ENCODE measurements around the gene EXOC4.

Gene EXOC4

DNA sequence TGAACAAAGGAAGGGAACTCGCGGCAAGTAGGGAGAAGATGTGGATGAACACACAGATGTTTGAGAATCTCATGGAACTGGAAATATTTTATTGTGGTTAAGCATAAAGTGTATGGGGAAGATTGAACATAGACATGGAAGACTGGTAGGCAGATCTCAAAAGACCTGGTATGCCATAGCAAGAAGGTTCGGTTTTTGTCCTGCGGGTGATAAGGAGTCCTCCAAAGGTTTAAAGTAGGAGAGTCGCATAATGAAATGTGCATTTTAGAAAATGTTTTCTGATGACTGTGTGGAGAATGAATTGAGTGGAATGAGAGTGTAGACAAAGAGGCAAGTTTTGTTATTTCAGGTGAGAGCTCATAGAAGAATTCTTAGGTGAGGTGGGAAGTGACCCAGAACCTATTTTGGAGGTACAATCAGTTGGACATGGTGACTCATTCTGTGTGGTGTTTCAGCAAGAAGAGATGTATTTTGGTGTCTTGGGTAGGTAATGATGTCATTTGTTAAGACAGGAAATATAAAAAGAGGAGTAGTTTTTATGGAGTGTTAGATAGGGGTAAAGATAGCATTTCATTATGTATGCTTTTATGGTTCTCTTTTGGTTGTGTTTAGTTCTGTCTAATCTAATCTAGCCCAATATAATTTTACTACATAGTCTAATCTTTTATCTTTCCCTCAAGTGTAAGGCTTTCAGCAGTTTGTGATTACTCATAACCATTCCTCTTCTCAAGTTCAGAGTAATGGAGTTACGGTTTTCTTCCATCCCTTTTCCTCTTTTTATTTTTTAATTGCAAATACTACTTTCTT, 239.2 kb downstream of the EXOC4 start:
- no peak for DNase-seq (ENCODE audit: low spot score)

DNA sequence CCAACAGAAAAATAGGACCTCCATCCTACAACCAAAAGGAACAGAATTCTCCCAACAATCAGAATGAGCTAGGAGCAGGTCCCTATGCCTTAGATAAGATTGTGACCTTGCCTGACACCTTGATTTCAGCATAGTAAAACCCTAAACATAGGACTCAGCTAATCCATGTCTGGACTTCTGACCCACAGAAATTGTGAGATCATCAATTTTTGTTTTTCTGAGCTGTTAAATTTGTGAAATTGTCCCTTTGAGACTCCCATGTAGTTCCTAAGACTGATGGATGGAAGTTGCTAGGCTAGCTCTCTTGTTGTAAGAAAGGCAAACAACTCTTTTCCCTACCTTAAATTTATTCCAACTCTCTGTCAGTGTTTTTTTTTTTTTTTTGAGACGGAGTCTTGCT, 244.2 kb downstream of the EXOC4 start:
- no peak for DNase-seq (ENCODE audit: low spot score)

DNA sequence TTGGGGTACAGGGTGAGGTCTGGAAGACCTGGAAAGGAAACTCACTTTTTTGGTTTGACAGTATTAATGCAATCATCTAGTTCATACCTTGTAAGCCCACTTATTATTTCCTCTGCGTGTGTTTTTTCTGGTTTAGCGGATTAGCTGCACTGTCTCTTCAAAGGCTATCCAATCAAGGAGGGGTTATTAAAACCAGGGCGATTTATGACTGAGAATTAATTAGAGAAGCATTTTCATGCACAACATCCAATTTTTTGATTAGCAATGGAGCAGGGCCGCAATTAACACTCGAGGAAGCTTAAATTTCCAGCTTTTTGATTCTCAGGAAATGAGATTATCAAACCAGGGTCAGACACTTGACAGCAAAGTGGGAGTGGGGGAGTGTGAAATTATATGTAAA, 248.9 kb downstream of the EXOC4 start:
- no peak for DNase-seq (ENCODE audit: low spot score)

DNA sequence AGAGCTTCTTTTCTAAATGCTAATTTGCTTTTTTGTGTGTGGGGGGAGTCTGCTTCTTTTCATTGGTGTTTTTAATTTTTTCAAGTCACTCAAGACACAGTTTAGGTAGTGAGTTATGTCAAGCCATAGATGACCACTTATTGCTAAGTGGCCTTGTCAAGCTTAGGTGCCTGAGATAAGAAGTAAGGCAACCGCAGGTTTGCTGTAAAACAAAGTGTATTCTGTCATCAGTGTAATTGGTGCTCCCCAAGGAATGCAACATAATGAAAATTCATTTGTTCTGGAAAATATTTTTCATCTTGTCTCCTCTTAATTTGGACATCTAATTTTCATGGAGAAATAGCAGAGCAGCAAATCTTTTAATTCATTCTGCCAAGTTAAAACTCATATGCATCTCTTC, 249.6 kb downstream of the EXOC4 start:
- DNase-seq (ENCODE audit: low spot score) = no peak

DNA sequence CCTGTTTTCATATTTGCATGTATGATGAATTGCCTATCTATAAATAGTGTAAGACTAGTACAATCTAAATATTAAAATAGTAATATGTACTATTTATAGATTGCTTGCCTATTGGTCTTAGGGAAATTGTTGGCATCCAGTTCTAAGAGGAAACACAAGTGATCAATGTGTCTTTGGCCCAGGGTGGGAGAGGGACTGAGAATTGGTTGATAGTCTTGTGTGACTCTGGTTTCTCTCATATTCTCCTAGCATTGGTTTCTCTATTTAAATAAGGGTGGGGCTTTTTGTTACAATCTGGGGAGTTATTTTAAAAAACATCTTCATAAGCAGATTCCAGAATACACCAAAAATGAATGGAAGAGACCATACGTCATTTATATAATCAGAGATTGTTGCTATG, 250.1 kb downstream of the EXOC4 start:
- DNase-seq (ENCODE audit: low spot score) = no peak

DNA sequence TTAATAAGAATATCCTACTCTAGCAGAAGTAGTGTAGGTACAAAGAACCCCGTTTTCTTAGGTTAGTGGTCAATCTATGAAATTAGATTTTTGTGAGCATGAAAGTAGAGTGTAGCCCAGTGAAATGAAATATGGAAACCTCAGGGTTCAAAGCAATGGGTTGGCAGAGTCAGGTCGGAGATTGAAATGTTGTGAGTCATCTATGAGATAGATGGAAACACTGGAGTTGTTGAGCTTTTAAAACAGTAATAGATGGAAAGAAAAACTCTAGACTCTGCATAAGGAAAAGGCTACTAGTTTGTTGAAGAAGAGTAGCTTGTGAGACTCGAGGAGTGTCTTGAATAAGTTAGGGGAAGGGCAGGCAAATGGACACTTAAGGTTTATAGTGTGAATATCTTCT, 251.9 kb downstream of the EXOC4 start:
- DNase-seq (ENCODE audit: low spot score) = no peak

DNA sequence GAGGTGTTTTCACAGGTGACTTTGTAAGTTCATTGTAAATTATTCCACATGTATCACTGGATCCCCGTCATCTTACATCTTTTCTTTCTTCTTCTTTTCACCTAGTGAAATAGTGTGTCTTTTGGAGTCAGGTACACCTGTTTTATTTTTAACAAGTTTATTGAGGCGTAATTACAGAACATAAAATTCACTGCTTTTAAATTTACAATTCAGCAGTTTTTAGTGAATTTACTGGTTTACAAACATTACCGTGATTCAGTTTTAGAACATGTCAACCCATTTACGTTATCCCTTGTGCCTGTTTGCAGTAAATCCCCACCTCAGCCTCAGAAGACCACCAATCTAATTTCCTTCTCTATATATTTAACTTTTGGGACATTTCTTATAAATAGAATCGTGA, 256.9 kb downstream of the EXOC4 start:
- DNase-seq (ENCODE audit: low spot score) = no peak

DNA sequence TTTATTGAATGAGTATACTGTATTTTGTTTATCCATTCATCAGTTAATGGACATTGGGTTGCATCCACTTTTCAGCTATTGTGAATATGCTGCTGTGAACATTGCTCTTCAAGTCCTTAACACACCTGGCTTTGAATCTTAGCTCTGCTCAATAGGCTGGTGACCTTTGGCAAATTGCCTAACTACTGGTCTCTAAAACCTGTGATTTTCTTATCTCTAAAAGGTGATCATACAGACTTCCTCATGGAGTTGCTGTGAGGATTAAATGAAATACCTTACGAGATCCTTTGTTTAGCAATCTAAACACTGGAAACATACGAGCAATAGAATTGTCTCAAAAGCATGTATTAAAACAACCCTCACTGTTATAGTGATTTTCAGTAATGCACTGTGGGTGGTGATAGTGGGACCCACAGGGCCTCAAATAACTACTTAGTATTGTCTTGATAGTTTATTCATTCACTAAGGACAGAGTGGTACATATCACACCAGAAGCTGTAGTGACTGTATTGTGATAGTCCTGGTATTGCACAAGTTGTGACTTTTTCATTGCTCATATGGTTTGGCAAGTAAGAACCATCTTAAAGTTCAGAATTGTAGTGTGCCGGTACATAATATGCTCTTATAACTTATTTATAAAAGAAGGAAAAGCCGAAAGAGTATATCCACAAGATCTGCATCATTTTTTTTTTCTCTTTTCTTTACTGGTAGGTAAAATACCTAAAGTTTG, 257.6 kb downstream of the EXOC4 start:
- DNase-seq (ENCODE audit: low spot score) = peak; percentile 5

DNA sequence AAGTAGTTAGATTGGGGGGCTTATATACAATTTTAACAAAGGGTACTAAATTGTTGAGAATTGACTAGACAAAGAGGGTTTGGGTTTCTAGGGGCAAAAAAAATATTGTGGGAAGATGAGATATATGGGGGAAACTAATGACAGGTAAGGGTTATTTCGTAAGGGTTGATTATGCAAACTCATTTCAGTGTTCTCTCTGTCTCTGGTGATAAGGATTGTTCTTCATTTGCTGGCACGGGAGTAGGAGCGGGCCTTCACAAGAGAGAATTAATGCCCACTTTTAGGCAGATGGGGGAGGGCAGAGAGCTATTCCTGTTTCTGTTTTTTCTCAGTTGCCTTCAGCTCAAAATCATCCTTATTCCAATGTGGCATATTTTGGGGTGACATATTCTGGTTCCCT, 258.4 kb downstream of the EXOC4 start:
- no peak for DNase-seq (ENCODE audit: low spot score)

DNA sequence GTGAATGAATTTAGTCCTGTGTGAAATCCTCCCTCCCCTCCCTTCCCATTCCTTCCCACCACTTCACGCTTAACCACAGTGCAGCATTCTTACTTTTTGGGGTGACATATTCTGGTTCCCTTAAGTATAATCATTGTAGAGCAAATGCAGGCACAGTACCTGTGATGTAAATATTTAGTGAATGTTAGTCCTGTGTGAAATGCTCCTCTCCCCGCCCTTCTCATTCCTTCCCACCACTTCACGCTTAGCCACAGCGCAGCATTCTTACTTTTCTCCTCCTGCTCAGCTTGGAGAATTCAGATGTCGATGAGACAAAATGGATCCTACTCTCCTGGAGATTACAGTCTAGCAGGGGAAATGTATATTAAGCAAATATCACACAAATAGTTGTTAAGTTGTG, 258.8 kb downstream of the EXOC4 start:
- no peak for DNase-seq (ENCODE audit: low spot score)

DNA sequence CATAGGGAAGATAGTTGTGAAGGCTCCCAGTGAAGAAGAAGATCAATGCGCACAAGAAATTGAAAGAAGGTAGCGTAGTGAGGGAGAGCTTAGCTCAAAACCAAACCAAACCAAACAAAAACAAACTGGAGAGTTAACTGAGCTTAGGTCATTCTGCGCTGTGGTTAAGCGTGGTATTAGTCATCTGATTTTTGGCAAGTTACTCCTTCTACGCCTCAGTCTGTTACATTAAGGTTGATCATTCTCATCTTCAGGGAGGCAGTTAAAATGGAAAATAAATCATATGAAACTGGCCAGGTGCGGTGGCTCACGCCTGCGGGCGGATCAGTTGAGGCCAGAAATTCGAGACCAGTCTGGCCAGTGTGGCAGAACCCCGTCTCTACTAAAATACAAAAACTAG, 259.7 kb downstream of the EXOC4 start:
- no peak for DNase-seq (ENCODE audit: low spot score)

DNA sequence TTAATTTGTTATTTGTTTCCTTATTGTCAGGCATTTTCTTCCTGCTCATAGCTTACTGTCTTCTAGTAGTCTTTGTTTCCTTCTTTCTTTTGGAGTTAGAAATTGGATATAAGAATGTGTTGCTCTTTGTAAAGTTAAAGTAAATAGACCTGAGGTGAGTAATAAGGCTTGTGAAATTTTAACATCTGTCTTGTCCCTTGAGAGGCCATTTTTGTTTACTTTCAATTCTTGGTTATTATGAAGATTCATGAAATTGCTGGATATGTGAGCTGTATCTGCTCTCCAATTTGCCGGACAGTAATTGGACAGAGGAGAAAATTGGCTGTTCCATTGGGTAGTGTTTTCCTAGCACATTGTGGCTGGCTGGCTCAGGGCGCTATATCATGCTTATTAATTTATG, 260.7 kb downstream of the EXOC4 start:
- DNase-seq (ENCODE audit: low spot score) = no peak

DNA sequence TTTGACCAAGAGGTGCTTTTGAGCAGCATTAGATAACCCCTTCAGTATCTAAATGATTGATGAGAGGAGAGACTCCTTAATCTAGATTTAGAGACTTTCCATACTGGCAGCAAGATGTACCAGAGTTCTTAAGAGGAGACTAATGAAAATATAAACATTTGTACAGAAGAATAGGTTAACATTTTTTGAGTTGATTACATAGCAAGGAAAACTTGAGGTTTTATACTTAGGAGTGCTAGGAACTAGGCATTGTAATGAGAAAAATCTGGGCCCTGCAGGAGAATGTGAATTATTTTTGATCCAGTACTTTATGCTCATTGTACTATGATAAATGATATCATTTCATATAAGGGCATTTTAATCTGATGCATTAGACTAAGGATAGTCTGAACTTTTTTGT, 261.7 kb downstream of the EXOC4 start:
- no peak for DNase-seq (ENCODE audit: low spot score)

DNA sequence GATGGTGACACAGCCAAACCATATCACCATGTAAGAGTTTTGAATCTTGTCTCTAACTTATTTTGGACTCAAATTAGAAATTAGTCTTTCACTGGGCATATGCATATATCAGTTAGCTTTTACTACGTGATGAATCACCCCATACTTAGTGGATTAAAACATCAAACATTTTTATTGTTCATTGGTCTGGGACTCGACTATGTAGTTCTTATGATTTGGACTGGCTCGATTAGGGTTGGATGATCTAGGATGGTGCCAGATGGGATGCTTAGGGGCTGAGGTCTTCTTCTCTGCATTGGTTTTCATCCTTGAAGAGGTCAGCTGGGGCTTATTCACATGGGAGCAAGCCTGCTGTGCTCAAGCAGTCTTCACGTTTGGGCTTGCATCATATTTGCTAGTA, 264.9 kb downstream of the EXOC4 start:
- no peak for DNase-seq (ENCODE audit: low spot score)

DNA sequence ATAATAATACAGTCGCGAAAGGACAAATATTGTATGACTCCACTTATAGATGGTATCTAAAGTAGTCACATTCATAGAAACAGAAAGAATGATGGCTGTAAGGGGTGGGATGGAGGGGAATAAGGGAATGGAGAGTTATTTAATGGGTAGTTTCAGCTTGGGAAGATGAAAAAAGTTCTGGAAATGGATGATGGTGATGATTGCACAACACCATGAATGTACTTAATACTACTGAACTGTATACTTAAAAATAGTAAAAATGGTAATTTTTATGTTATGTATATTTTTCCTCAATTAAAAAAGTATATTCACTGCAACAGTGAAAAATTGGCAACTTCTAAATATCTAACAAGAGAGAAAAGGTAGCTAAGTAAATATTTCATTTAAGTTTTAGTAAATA, 265.8 kb downstream of the EXOC4 start:
- DNase-seq (ENCODE audit: low spot score) = no peak

DNA sequence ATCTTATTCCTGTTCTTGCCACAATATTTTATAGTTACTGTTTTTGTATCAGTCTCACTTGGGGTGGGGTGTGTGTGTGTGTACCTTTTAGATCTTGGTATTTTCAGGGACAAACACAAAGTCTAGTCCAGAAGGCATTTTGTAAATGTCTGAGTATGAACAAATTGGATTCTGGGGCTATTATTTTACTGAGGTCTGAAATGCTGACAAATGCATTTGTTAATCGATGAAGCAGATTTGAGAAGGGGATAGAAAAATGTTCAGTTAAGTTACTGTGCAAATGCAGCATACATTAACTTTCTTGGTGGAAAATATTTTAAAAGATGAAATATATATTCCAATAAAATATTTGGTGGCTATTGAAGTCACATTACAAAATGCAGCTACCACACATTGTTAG, 267.4 kb downstream of the EXOC4 start:
- no peak for DNase-seq (ENCODE audit: low spot score)

DNA sequence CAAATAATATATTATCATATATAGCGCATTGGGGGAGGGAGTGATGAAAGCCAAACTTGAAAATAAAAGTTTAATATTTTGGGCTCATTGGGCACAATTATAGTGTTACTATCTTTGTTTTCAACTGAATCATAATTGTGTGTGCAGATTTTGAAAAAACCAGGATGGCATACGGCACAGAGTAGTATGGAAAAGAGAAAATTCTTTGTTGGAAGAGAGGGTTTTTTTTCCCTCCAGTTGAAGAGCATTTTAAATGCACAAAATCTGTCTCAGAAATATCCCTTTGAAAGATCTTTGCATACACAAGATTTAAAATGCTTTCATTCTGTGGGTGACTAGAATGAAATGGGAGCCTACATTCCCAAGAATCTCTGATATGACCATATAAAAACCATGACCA, 269.6 kb downstream of the EXOC4 start:
- no peak for DNase-seq (ENCODE audit: low spot score)

DNA sequence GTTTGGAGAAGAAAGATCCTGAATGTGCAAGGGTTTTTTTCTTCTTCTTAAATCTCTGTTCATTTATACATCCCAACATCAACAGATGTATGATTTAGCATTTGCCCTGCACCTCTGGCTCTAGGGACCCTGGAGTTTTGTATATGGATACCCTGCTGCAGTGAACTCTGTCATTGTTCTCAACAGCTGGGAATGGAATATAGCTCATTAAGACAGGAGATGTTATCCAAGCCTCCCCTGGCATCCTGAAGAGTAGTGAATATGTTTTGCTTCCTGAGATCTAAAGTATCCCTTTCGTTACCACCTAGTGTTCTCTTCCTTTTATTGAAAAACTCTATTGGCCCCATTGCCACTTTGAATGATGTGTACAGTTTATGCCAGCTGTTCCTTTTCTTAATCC, 275.9 kb downstream of the EXOC4 start:
- DNase-seq (ENCODE audit: low spot score) = no peak

DNA sequence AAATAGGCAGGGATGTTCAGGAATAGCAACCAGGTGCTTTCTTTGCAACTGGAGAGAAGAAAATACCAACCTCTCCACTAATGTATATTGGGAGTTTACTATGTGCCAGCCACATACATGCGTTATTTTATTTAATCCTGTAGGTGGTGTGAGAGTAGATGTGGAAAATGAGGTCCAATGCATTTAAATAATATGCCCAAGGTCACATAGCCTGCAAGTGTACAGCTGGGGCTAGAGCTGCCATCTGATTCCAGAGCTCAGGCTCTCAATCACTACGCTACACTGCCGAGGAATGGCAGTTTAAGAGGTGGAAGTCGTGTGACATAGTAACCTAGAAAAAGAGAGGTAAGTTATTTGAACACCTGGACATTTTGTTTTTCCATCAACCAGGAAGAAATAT, 277.0 kb downstream of the EXOC4 start:
- no peak for DNase-seq (ENCODE audit: low spot score)

DNA sequence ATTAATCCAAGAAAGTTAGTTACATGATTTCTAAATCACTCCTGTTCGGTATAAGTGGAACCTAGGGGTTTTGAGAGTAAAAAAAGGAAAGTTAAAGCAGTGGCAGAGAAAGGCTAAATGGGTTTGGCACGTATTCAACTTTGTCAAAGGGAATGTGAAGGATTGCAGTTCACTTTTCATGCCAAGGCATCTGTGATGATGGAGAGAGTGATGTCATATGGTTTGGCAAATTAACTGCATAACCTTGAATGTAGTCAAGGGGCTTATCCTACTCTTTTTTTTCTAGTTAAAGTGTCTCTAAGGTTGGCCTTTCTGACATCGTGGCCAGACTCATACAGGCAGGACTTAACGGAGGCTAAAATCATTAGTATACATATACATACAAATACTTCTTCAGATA, 277.8 kb downstream of the EXOC4 start:
- DNase-seq (ENCODE audit: low spot score) = no peak

DNA sequence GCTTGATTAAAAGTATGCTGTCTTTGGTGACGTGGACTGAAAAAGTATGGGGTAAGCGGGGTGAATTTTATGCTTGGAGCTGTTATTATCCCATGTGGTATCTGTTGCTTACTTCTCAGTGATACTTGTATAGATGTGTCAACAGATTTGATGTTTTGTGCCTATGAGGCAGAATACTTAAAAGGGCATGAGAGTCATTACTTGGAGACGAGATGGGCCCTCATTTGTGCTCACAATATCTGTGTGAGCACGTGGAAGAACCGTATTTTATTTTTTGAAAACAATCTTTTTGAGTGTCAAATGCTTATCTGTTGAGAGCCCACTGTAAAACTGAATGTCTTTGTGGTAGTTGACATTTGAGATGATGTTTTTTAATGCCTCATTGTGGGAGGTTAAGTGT, 281.9 kb downstream of the EXOC4 start:
- DNase-seq (ENCODE audit: low spot score) = no peak

DNA sequence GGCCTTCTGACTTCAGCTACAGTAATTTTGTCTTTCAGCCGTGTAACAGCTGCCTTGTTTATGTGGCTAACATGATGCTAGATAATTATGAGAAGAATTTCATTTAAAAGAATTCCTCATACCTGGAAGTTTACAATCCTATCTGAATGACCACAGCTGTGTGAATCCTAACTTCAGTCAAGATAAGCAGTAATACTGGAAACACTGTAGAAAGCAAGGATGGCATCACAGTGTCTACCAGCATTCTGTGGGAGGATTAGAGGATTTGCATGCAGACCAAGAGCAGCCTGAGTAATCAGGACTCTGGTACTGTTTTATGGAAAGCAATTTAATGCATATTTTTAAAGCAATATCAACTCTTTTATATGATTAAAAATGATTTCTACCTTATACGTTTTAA, 282.4 kb downstream of the EXOC4 start:
- no peak for DNase-seq (ENCODE audit: low spot score)

DNA sequence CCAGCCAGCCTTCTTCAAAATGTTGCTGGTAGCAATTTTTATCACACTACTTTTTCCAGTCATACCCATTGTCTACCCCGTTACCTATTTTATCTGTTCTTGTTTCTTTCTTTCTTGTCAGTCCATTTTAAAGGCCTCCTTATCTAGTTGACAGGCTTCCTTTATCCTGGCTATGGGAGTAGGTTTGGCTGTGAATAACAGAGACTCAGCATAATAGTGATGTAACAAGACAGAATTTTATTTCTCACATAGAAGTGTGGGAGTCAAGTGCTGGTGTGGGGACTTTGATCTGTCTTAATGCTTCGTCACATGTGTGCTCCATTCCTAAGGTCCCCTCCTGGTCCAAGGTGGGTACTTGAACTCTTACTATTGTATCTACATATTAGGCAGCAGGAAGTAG, 283.6 kb downstream of the EXOC4 start:
- DNase-seq (ENCODE audit: low spot score) = no peak

DNA sequence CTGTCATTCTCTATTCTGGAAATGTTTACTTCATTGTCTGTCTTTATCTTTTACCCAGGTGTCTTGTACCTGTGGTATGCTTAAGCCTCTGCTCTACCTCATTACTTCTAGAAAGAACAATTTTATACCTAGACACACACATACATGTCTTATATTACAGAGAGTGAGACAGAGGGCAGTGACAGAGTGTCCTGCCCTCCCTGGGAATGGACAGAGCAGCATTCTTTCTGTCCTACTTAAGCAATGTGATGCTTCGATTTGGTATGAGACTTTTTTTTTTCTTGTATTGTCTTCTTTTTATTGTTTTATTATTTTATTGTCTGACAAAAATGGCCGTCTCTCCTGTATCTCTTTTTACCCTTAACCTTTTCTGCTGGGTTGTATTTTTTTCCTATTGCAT, 286.1 kb downstream of the EXOC4 start:
- no peak for DNase-seq (ENCODE audit: low spot score)
